GM19035 (cell line): ENCODE measurements around the gene NXF1.
A peak's percentile ranks its signal among the peaks of the same experiment; 100 is the strongest.
"Not testable (repeated sequence)": the region's sequence is repeated elsewhere in the genome, so short reads cannot be mapped to it uniquely, and the experiment has no call there.

ENCODE experiments used
- ATAC-seq: cut with Tn5 transposase; IDR thresholded peaks from one replicate; pipeline ENCODE4 v1.9.1; 2021; ENCODE audit not compliant: unreplicated experiment

The NXF1 gene

GRCh38 chr11:62788991-62789390 lies 16.2 kb downstream of the NXF1 start:
- ATAC-seq = no peak

- peak; percentile 72 for ATAC-seq
Measured at GRCh38 chr11:62787005-62787759, 18.1 kb downstream of the NXF1 start, which contains the start of gene TMEM179B. Gene TMEM179B, plus strand, starts transcription at chr11:62787402. Its CDS starts 30 bp downstream, at chr11:62787432.

GRCh38 chr11:62786318-62787004 lies 18.8 kb downstream of the NXF1 start:
- peak; percentile 59 for ATAC-seq

GRCh38 chr11:62782753-62783152 lies 22.5 kb downstream of the NXF1 start:
- no peak for ATAC-seq

- ATAC-seq = no peak
Measured at GRCh38 chr11:62778441-62778840, 26.8 kb downstream of the NXF1 start.

- no peak for ATAC-seq
Measured at GRCh38 chr11:62777389-62777788, 27.9 kb downstream of the NXF1 start.

- ATAC-seq = no peak
Measured at GRCh38 chr11:62775646-62776045, 29.6 kb downstream of the NXF1 start.

- ATAC-seq = no peak
Measured at GRCh38 chr11:62774407-62774806, 30.8 kb downstream of the NXF1 start.

GRCh38 chr11:62771144-62772021 lies 33.9 kb downstream of the NXF1 start, which contains the start of gene TAF6L:
Gene TAF6L, plus strand, starts transcription at chr11:62771396. Its CDS starts 4,388 bp downstream, at chr11:62775784.
- ATAC-seq = peak; percentile 85

GRCh38 chr11:62770778-62771143 lies 34.5 kb downstream of the NXF1 start:
- no peak for ATAC-seq

- not testable (repeated sequence) for ATAC-seq
Measured at GRCh38 chr11:62760867-62761227, 44.4 kb downstream of the NXF1 start.

- ATAC-seq = no peak
Measured at GRCh38 chr11:62757846-62758788, 47.1 kb downstream of the NXF1 start.

- no peak for ATAC-seq
Measured at GRCh38 chr11:62755086-62755615, 50.1 kb downstream of the NXF1 start.

GRCh38 chr11:62753736-62754603 lies 51.3 kb downstream of the NXF1 start, which contains the start of gene ZBTB3:
Gene ZBTB3, minus strand, starts transcription at chr11:62754160. Its CDS starts 496 bp downstream, at chr11:62753664.
- ATAC-seq = peak; percentile 95

- no peak for ATAC-seq
Measured at GRCh38 chr11:62752994-62753735, 52.1 kb downstream of the NXF1 start.

GRCh38 chr11:62752177-62752785 lies 53.0 kb downstream of the NXF1 start:
- no peak for ATAC-seq

GRCh38 chr11:62749931-62750330 lies 55.3 kb downstream of the NXF1 start:
- ATAC-seq = not testable (repeated sequence)
